ENCODE measurements around the gene DOK5. TPM values are rescaled to one million over a fixed set of nuclear protein-coding genes. Genes with fewer than 3 reads are reported as not detected.
A peak's percentile ranks its signal among the peaks of the same experiment; 100 is the strongest.

Gene DOK5
- total and polyA plus RNA-seq, 9 of the 15 experiments (the other 6 are each of a cell fraction or from before 2014, with no cell fraction given) = not detected

DNA sequence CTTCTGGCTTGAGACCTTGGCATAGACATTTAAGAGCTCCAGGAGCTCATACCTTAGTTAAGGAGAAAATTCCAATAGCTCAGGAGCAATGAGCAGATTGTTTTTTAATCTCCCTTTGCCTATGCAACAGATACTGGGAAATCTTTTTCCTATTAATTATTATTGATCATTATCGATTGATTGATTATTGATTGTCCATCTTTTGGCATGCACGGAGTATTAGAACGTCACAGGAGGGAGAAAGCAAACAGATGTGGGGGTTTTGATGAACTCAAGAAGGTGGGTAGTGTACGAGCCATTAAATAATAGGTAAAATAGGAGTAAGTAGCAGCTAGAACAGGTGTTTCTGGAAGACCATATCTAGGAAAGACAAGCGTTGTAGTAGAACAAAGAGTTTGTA, 205.0 kb downstream of the DOK5 start:
- TF ChIP-seq, protein P1, sequence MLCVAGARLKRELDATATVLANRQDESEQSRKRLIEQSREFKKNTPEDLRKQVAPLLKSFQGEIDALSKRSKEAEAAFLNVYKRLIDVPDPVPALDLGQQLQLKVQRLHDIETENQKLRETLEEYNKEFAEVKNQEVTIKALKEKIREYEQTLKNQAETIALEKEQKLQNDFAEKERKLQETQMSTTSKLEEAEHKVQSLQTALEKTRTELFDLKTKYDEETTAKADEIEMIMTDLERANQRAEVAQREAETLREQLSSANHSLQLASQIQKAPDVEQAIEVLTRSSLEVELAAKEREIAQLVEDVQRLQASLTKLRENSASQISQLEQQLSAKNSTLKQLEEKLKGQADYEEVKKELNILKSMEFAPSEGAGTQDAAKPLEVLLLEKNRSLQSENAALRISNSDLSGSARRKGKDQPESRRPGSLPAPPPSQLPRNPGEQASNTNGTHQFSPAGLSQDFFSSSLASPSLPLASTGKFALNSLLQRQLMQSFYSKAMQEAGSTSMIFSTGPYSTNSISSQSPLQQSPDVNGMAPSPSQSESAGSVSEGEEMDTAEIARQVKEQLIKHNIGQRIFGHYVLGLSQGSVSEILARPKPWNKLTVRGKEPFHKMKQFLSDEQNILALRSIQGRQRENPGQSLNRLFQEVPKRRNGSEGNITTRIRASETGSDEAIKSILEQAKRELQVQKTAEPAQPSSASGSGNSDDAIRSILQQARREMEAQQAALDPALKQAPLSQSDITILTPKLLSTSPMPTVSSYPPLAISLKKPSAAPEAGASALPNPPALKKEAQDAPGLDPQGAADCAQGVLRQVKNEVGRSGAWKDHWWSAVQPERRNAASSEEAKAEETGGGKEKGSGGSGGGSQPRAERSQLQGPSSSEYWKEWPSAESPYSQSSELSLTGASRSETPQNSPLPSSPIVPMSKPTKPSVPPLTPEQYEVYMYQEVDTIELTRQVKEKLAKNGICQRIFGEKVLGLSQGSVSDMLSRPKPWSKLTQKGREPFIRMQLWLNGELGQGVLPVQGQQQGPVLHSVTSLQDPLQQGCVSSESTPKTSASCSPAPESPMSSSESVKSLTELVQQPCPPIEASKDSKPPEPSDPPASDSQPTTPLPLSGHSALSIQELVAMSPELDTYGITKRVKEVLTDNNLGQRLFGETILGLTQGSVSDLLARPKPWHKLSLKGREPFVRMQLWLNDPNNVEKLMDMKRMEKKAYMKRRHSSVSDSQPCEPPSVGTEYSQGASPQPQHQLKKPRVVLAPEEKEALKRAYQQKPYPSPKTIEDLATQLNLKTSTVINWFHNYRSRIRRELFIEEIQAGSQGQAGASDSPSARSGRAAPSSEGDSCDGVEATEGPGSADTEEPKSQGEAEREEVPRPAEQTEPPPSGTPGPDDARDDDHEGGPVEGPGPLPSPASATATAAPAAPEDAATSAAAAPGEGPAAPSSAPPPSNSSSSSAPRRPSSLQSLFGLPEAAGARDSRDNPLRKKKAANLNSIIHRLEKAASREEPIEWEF (CRISPR knock-in tag; IDR thresholded peaks at IDR 0.05) = peak; percentile 100
- TF ChIP-seq ZNF699 (CRISPR knock-in tag; IDR thresholded peaks at IDR 0.05; ENCODE audit: insufficient replicate concordance) = no peak
- peak in 1 of 3 experiments; percentile 50; a peak in 2 of 6 replicates for TF ChIP-seq ZBTB11 (CRISPR knock-in tag; IDR thresholded peaks at IDR 0.05)
- no peaks in the 10 kb centered on the region for H4K20me1 ChIP-seq (replicated peaks; ENCODE audit: control insufficient read depth, insufficient read depth, low read length)
- ChIA-PET POLR2A (interaction anchor here (0.6 to 0.7 kb wide), 2 partner anchors 10 to 1830 kb away, joined by 3 read pairs; no protein-coding TSS in a partner anchor), CTCF (ENCODE audit: low intra/inter-chr PET ratio) (interaction anchor here (0.6 to 1.3 kb wide), 4 partner anchors 1567 to 1897 kb away, joined by 3 to 5 read pairs (median 3); no protein-coding TSS in a partner anchor)
- H3K9me3 ChIP-seq (replicated peaks; ENCODE audit: control insufficient read depth, insufficient read depth, low read depth, low read length) = no peaks in the 10 kb centered on the region
- no peaks in the 10 kb centered on the region for H3K79me2 ChIP-seq (ENCODE audit: control insufficient read depth, insufficient read depth, low read length)
- no peak overlapping the region for H3K4me3 ChIP-seq
- no peak overlapping the region for H3K4me2 ChIP-seq (ENCODE audit: insufficient read depth, low read length)
- H3K36me3 ChIP-seq (ENCODE audit: control insufficient read depth, insufficient read depth, low read length) = no peaks in the 10 kb centered on the region
- no peaks in the 10 kb centered on the region for H3K4me1 ChIP-seq (replicated peaks in 1 of 2; ENCODE audit: control insufficient read depth in 2 of 2, insufficient read depth in 2 of 2, low read length in 2 of 2)
- FAIRE-seq (no peak), ATAC-seq (no peak), DNase-seq (ENCODE audit: extremely low read depth in 1 of 4, low spot score in 3 of 4) (no peak)
- no peak overlapping the region for H3K27ac ChIP-seq (ENCODE audit: extremely low read depth, low read depth, low read length)
- no peak overlapping the region for H3K9ac ChIP-seq (ENCODE audit: insufficient read depth in 1 of 2, low read depth in 2 of 2, low read length in 2 of 2)
- H3K9me1 ChIP-seq (ENCODE audit: control insufficient read depth, insufficient read depth, low read length) = no peaks in the 10 kb centered on the region
- H2AFZ ChIP-seq (ENCODE audit: low read depth, low read length) = no peak overlapping the region
- intact Hi-C loops (cut with micrococcal nuclease) = loop anchor here (2.0 kb wide), 1 partner anchor 1568 kb away; the partner anchor contains the start of gene MC3R
- in situ Hi-C loops (cut with MboI) = loop anchor here (10.0 kb wide), 1 partner anchor 1664 kb away; no protein-coding TSS in a partner anchor
- no peaks in the 10 kb centered on the region for H3K27me3 ChIP-seq (ENCODE audit: control insufficient read depth in 2 of 2, insufficient read depth in 2 of 2, low read length in 2 of 2)
- no TSS peak for BruUV-seq (replicated peaks)
- 0% methylated on average over 5 of the region's 5 CpGs for WGBS (ENCODE audit: insufficient coverage, low coverage, missing lambda C conversion rate)

All from K562 (cell line).